GM18526 (cell line): Measurements from ENCODE around the gene DENND11.

Source experiments
- POLR2A ChIP-seq: IDR thresholded peaks from 3 replicates; pipeline ENCODE4 v1.6.1; 2011; ENCODE audit not compliant: insufficient read length; ENCODE audit errors: extremely low read depth

DENND11 gene

GRCh38 chr7:141674171-141674671, 27.7 kb downstream of the DENND11 start:
- TF ChIP-seq POLR2A, result no peak

GRCh38 chr7:141673346-141673745, 28.6 kb downstream of the DENND11 start:
- no peak for TF ChIP-seq POLR2A

- TF ChIP-seq POLR2A, result no peak
Observed at GRCh38 chr7:141671705-141672496, 30.1 kb downstream of the DENND11 start.

- no peak for TF ChIP-seq POLR2A
Observed at GRCh38 chr7:141668853-141669252, 33.1 kb downstream of the DENND11 start.

GRCh38 chr7:141666071-141666470, 35.9 kb downstream of the DENND11 start:
- no peak for TF ChIP-seq POLR2A

GRCh38 chr7:141665208-141666035, 36.5 kb downstream of the DENND11 start:
- TF ChIP-seq POLR2A, result no peak

GRCh38 chr7:141664450-141664849, 37.5 kb downstream of the DENND11 start:
- TF ChIP-seq POLR2A, result no peak

GRCh38 chr7:141663081-141663849, 38.7 kb downstream of the DENND11 start:
- no peak for TF ChIP-seq POLR2A

GRCh38 chr7:141660259-141660658, 41.7 kb downstream of the DENND11 start:
- no peak for TF ChIP-seq POLR2A

GRCh38 chr7:141659501-141659900, 42.5 kb downstream of the DENND11 start:
- no peak for TF ChIP-seq POLR2A

- no peak for TF ChIP-seq POLR2A
Observed at GRCh38 chr7:141654551-141654950, 47.4 kb downstream of the DENND11 start.

- TF ChIP-seq POLR2A, result no peak
Observed at GRCh38 chr7:141652691-141653090, 49.3 kb downstream of the DENND11 start.
